Epithelial cell of proximal tubule (primary cell): ENCODE measurements around the gene CLEC7A. TPM values are rescaled to one million over a fixed set of nuclear protein-coding genes. Genes with fewer than 3 reads are reported as not detected.

ENCODE experiments used
- DNase-seq: peaks from one replicate; pipeline ENCODE4 v3.0.0-alpha.2; 2011; ENCODE audit warnings: low read depth
- H3K4me3 ChIP-seq: 2 replicates; pipeline ENCODE4 v1.5.1; 2011; ENCODE audit warnings: low read depth, mild to moderate bottlenecking, low read length
- CTCF ChIP-seq: conservative IDR thresholded peaks from 2 replicates; pipeline ENCODE4 v1.5.1; 2012; ENCODE audit warnings: low read depth, mild to moderate bottlenecking, low read length
- total RNA-seq: library from RNA; depleted of rRNA; stranded (reverse); fragments of >200 nt; gene quantifications from 2 replicates; pipeline ENCODE4 v1.2.3, GENCODE V29; 2015

CLEC7A gene
- total RNA-seq: not detected in 2 replicates

- H3K4me3 ChIP-seq: no peak within 1 kb of the TSS
- TF ChIP-seq CTCF: no peak
- no peak for DNase-seq
Observed at GRCh38 chr12:10130042-10130441, at the start of gene CLEC7A. Gene CLEC7A (minus strand): TSS chr12:10130199. CDS start chr12:10130082, 117 bp downstream.

DNA sequence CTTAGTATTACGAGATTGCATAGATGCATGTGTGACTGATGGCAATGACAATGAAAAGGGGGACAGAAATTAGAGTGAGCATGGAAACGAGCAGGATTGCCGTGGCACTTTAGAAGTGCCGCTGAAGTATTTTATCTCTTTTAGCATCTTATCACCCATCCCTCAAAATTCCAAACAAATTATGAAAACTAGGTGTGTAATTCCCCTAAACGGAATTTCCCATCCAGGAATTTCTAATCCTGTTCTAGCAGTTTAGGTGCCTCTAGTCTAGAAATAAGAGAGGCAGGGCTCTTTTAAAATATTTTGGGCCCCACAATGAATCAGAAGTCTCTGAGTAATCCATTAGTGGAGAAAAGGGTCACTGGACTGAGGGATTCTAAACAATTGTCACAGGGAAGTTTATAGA is 49.8 kb upstream of the CLEC7A start:
- DNase-seq: no peak
- TF ChIP-seq CTCF: no peak
- no peak overlapping the region for H3K4me3 ChIP-seq

- TF ChIP-seq CTCF: no peak
- no peak within 1 kb of the TSS for H3K4me3 ChIP-seq
- peak; percentile 29 for DNase-seq
Observed at GRCh38 chr12:10178821-10179220, 48.8 kb upstream of the CLEC7A start, which contains the start of gene TMEM52B. Gene TMEM52B (plus strand): TSS chr12:10179032. CDS start chr12:10179575, 543 bp downstream.

DNA sequence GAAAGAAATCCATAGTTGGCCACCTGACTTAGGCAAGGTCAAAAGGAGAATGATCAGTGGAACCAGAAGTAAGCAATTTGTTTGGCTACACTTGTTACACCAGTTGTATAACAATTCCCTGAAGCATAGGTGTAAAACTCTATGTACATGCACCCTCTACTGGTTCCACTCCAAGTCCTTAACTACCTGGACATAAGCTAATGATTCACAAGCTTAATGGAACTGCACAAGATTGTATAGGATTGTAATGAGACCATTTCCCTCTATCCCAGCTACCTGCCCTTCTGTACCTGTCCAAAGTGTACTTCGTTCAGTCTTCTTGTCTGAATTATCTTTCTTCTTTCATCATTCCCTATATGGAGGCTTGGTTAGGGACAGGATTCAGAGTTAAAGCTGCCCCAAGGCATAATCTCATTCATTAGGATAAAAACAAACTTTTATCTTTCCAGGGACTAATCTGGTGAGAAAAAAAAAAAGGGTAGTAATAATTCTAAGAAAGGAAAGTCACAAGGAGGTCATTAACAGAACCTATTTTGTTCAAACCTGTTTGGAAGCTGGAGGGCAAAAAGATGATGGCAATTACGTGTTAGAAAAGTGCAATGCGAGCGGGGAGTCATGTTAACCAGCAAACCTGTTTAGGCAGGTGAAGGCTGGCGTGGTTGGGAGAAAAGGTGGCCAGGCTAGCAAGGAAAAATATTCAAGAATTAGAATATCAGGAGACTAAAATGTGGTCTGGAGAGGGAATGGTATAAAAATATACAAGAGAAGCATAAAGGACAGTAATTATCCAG is 46.0 kb upstream of the CLEC7A start:
- peak; percentile 15 for TF ChIP-seq CTCF
- DNase-seq: no peak
- no peak overlapping the region for H3K4me3 ChIP-seq

DNA sequence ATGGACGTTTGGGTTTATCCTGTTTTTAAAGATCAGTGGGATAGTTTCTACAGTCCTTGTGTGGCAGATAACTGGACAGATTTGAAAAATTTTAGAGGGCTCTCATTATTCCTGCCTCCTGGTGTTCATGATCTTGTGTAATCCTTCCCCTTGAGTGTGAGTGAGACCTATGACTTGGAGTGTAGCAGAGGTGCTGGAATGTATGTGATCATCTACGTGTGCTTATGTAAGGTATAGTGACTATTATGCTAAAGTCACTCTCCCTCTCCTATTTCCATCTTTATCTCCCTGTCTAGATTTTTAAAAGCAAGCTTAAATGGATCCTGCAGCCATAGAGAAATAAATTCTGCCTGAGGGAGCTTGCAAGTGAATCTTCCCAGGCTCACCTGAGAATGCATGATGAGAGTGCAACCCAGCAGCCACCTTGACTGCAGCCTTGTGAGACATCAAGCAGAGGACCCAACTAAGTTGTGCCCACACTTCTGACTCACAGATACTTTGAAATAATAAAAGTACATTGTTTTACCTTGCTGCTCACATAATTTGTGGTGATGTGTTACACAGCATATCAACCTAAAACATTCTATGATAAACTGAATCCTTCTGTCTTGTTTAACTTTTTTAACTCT is 45.1 kb upstream of the CLEC7A start:
- H3K4me3 ChIP-seq: no peak overlapping the region
- TF ChIP-seq CTCF: no peak
- no peak for DNase-seq

DNA sequence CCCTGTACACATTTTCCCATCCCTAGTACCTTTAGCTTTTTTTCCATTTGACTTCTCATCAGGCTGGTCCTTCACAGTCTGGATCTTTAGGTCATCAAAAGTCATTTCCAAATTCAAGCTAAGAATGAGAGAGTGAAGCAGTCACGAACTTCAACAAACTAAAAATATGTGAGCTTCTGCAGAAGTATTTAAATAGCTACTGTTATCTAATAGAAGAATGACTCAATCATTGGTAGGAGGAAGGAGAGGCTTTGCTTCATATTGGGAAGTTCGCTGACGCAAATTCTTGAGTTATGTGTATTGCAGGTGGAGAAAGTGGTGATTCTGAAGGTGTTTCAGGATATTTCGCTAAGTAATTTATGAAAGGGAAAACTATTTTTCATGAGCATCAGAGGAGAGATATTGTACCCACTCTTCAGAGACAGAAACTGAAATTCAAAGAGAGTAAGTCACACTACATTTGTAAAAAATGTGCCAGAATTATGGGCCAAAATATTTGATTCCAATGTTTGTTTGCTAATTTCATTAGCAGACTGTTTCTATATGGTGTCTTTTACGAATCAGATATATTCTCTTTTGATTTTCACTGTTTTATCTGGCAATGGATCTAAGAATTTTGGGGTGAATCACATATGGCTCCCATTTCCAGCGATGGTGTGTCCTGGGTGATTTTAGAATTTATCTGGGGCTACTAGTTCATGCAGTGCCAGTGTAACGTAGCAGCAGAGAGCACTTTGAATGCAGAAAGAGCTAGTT is 42.2 kb upstream of the CLEC7A start, which contains the start of gene OLR1:
OLR1 (minus strand) TSS at position 160 of the 756 bp plus-strand sequence; CDS start at position 105, 55 bp downstream.
- no peak within 1 kb of the TSS for H3K4me3 ChIP-seq
- TF ChIP-seq CTCF: no peak
- DNase-seq: no peak
